MCF 10A (cell line): ENCODE measurements around the gene LAMA3. TPM values are rescaled to one million over a fixed set of nuclear protein-coding genes. Genes with fewer than 3 reads are reported as not detected.
A peak's percentile ranks its signal among the peaks of the same experiment; 100 is the strongest.
"Not testable (repeated sequence)": the region's sequence is repeated elsewhere in the genome, so short reads cannot be mapped to it uniquely, and the experiment has no call there.

ENCODE experiments used
- BruUV-seq: library from RNA; stranded (reverse); fragments of 400-500 nt; replicated peaks from 2 replicates; lab custom pipeline; 2021; lab: Mats Ljungman, UMichigan
- CTCF ChIA-PET: fragments of 300-600 bp; sonication (Branson Sonifier 250); formaldehyde crosslinking; extraction: SDS; loops from one replicate; lab custom pipeline; 2021; ENCODE audit warnings: antibody characterized with exemption, inconsistent platforms; lab: Yijun Ruan, JAX
- POLR2A ChIA-PET: fragments of 300-600, 350-650 bp; sonication (Branson Sonifier 250); formaldehyde crosslinking; extraction: SDS; loops from one replicate; lab custom pipeline; 2020; ENCODE audit warnings: antibody characterized with exemption, inconsistent platforms; lab: Yijun Ruan, JAX
- DNase-seq: peaks from one replicate; pipeline ENCODE4 v3.0.0-alpha.2; 2018; ENCODE audit not compliant: unreplicated experiment
- H3K27ac Mint-ChIP-seq: one replicate; pipeline ENCODE4 v1.8.0; 2022; ENCODE audit warnings: mild to moderate bottlenecking, low read depth, mixed read lengths; ENCODE audit not compliant: unreplicated experiment
- H3K27me3 Mint-ChIP-seq: one replicate; pipeline ENCODE4 v1.8.0; 2022; ENCODE audit warnings: mixed read lengths; ENCODE audit not compliant: insufficient read depth, unreplicated experiment
- H3K36me3 Mint-ChIP-seq: one replicate; pipeline ENCODE4 v1.8.0; 2022; ENCODE audit warnings: mild to moderate bottlenecking, moderate library complexity, mixed read lengths; ENCODE audit not compliant: insufficient read depth, unreplicated experiment
- H3K4me1 Mint-ChIP-seq: one replicate; pipeline ENCODE4 v1.8.0; 2022; ENCODE audit warnings: mixed read lengths; ENCODE audit not compliant: insufficient read depth, unreplicated experiment
- H3K4me3 Mint-ChIP-seq: one replicate; pipeline ENCODE4 v1.8.0; 2022; ENCODE audit warnings: mild to moderate bottlenecking, moderate library complexity, mixed read lengths; ENCODE audit not compliant: unreplicated experiment
- H3K9me3 Mint-ChIP-seq: one replicate; pipeline ENCODE4 v1.8.0; 2022; ENCODE audit warnings: mixed read lengths; ENCODE audit not compliant: unreplicated experiment
- CTCF ChIP-seq: fragments of 200-600 bp; IDR thresholded peaks from one replicate; pipeline ENCODE4 v1.8.0; 2022; ENCODE audit warnings: antibody characterized with exemption, mild to moderate bottlenecking; ENCODE audit not compliant: unreplicated experiment
- intact Hi-C: fragments of 100-400 bp; cut with micrococcal nuclease; formaldehyde crosslinking; loops from 2 replicates; pipeline ENCODE4 v1.14.1; 2022
- total RNA-seq: library from RNA; stranded (reverse); gene quantifications from 2 replicates; pipeline ENCODE4 v1.2.3, GENCODE V29; 2022

LAMA3 gene
- total RNA-seq, 1 experiment from 2014 or later = 371 TPM

- ChIA-PET CTCF (interaction anchor here (0.6 to 1.2 kb wide), 3 partner anchors 8 to 89 kb away, joined by 3 to 7 read pairs (median 3); no protein-coding TSS in a partner anchor), POLR2A (interaction anchor here (0.6 to 0.9 kb wide), 3 partner anchors 8 to 207 kb away, joined by 3 read pairs; no protein-coding TSS in a partner anchor)
- intact Hi-C loops = no loop called here
- no peak for TF ChIP-seq CTCF
- Mint-ChIP-seq H3K9me3 (no peaks in the 10 kb centered on the region), H3K36me3 (no peaks in the 10 kb centered on the region), H3K4me1 (peaks cover 6% of the 10 kb centered on the region), H3K4me3 (no peak overlapping the region), H3K27me3 (no peaks in the 10 kb centered on the region), H3K27ac (no peak overlapping the region)
- no TSS peak for BruUV-seq
- no peak for DNase-seq
Observed at GRCh38 chr18:23710946-23711345, 21.7 kb downstream of the LAMA3 start.

- Mint-ChIP-seq H3K36me3 (no peaks in the 10 kb centered on the region), H3K27ac (no peak overlapping the region), H3K9me3 (no peaks in the 10 kb centered on the region), H3K27me3 (no peaks in the 10 kb centered on the region), H3K4me3 (no peak overlapping the region), H3K4me1 (peaks cover 7% of the 10 kb centered on the region)
- no TSS peak for BruUV-seq
- ChIA-PET CTCF (interaction anchor here (1.2 kb wide), 1 partner anchor 9 kb away, joined by 7 read pairs; no protein-coding TSS in a partner anchor), POLR2A (interaction anchor here (0.6 kb wide), 1 partner anchor 8 kb away, joined by 3 read pairs; no protein-coding TSS in a partner anchor)
- no peak for DNase-seq
- intact Hi-C loops = no loop called here
- no peak for TF ChIP-seq CTCF
Observed at GRCh38 chr18:23711426-23711825, 22.2 kb downstream of the LAMA3 start.

- CTCF ChIA-PET = no interaction called here
- no peak for DNase-seq
- Mint-ChIP-seq H3K4me3 (no peak overlapping the region), H3K9me3 (no peaks in the 10 kb centered on the region), H3K27me3 (no peaks in the 10 kb centered on the region), H3K27ac (no peak overlapping the region), H3K36me3 (no peaks in the 10 kb centered on the region), H3K4me1 (peaks cover 15% of the 10 kb centered on the region)
- POLR2A ChIA-PET = interaction anchor here (0.7 kb wide), 1 partner anchor 113 kb away, joined by 5 read pairs; no protein-coding TSS in a partner anchor
- no TSS peak for BruUV-seq
- intact Hi-C loops = no loop called here
- no peak for TF ChIP-seq CTCF
Observed at GRCh38 chr18:23712445-23712844, 23.2 kb downstream of the LAMA3 start.

- POLR2A ChIA-PET = no interaction called here
- no peak overlapping the region for H3K4me3 Mint-ChIP-seq
- BruUV-seq = no TSS peak
- CTCF ChIA-PET = interaction anchor here (0.6 to 2.2 kb wide), 4 partner anchors 11 to 200 kb away, joined by 3 to 11 read pairs (median 4); no protein-coding TSS in a partner anchor
- no peaks in the 10 kb centered on the region for H3K36me3 Mint-ChIP-seq
- no peak for TF ChIP-seq CTCF
- peaks cover 32% of the 10 kb centered on the region for H3K4me1 Mint-ChIP-seq
- no peak for DNase-seq
- no peaks in the 10 kb centered on the region for H3K9me3 Mint-ChIP-seq
- H3K27me3 Mint-ChIP-seq = no peaks in the 10 kb centered on the region
- no peak overlapping the region for H3K27ac Mint-ChIP-seq
- intact Hi-C loops = no loop called here
Observed at GRCh38 chr18:23714576-23714975, 25.3 kb downstream of the LAMA3 start.

GRCh38 chr18:23716079-23716478 is 26.8 kb downstream of the LAMA3 start:
- BruUV-seq, H3K4me3 Mint-ChIP-seq, H3K36me3 Mint-ChIP-seq, H3K27me3 Mint-ChIP-seq, POLR2A ChIA-PET, H3K9me3 Mint-ChIP-seq: not testable (repeated sequence)
- peaks cover 38% of the 10 kb centered on the region for H3K4me1 Mint-ChIP-seq
- intact Hi-C loops = loop anchor here (5.0 kb wide), 2 partner anchors 96 to 201 kb away; no protein-coding TSS in a partner anchor
- DNase-seq = peak; percentile 83
- CTCF ChIA-PET = interaction anchor here (0.7 to 0.9 kb wide), 2 partner anchors 13 to 886 kb away, joined by 4 to 5 read pairs; no protein-coding TSS in a partner anchor
- H3K27ac Mint-ChIP-seq = peak overlapping the region; percentile 83
